GM19455 (cell line): ENCODE results near the gene ERC2.

Experiments used
- ATAC-seq: cut with Tn5 transposase; IDR thresholded peaks from one replicate; pipeline ENCODE4 v1.9.1; 2021; ENCODE audit not compliant: unreplicated experiment

ERC2 gene

DNA sequence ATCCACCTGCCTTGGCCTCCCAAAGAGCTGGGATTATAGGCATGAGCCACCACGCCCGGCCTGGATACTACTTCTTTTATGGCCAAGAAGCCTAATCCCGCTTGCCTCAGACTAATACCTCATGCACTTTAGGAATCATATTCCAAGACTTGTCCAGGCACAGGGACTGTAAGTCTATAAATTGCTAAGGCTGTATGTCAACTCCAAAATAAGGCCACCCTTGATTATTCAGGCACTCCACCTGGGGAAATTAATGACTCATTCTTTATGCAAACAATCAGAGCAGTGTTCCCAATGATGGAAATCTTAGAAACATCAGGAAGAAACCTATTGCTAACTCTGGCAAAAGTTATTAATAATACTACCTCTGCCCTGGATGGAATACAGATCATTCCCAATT is 98.4 kb downstream of the ERC2 start:
- no peak for ATAC-seq

DNA sequence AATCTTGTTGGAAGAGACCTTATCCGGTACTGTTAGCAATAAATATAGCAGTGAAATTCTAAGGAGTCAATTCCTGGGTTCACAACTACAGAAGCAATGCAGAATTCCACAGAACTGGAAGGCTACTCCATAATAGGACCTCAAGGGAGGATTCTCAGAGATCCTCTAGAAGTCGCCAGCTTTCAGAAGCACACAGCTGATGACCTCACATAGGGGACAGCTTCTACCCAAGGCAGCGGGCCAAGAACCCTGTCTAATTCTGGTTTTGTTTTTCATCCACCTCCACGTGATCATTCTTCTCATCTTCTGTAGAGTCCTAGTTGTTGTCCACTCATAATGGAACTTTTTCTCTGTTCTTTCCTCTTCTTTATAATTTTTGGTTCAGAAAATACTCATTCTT is 99.4 kb downstream of the ERC2 start:
- no peak for ATAC-seq

DNA sequence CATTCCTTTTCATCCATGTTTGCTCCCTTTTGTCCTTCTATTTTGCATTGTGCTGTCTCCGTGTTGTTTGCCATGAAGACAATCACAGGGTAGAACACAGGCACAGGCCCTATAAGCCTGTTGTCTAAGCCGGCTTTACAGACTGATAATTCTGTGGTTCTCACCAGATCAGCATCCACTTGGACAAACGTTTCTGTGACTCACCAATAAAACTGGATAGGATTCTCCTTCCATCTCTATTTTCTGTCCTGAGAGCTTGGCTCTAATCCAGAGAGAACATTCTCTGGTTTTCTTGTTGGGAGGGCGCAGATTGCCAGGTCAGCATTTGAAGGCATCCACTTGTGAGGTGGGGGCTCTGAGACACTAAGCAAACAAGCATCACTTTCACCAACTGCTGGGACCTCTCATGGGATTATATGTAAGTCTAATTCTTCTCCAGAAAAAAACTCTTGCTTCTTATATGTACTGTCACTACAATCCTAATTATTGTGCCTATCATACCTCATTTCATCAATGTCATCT is 101.6 kb downstream of the ERC2 start:
- ATAC-seq, result no peak

DNA sequence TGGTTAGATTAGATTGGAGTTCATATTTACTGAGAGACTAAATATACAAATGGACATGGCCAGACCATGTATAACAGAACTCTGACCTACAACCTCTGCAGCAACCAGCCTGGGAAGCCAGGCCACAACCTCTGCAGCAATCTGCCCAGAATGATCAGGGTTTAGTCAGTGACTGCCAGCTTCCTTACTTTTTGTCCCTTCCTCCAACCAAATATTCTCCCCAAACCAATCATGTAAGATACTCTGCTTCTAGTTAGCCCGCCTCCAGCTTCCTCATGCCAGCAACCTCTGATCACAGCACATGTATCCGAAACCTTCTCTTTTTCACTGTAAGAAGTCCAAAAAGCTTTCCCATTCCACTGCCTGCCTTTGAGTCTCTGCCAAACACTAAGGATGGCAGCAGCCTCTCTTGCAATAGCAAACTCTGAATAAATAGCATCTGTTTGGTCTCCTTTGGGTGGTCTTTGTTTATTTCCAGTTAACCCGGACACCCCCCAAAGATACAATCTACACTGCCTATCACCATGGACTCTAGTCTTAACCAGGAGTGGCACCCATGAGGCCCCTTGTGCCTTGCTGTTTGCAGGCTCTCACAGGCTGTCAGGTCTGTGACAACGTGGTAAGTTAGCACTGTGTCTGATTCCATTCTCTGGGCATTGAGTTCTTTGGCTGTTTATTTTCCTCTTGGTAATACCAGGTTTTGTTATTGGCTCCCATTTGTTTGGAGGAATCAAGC is 102.2 kb downstream of the ERC2 start:
- no peak for ATAC-seq

DNA sequence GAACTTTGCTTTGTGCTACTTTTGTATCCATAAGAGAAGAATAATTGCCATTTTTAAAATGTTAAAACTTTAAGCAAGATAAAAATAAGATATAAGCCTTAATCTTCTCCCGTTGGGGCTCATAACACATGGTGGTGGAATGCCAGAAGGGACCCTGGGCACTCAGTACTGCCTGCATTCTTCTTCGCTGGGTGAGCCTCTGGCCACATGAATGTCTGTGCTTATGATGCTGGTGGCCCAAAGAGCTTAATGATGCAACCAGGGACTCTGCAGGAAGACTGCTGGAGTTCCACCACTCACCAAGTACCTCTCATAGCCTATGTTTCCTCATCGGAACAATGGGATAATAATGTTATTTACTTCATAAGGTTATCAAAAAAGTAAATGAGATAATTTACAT is 103.6 kb downstream of the ERC2 start:
- ATAC-seq, result no peak

DNA sequence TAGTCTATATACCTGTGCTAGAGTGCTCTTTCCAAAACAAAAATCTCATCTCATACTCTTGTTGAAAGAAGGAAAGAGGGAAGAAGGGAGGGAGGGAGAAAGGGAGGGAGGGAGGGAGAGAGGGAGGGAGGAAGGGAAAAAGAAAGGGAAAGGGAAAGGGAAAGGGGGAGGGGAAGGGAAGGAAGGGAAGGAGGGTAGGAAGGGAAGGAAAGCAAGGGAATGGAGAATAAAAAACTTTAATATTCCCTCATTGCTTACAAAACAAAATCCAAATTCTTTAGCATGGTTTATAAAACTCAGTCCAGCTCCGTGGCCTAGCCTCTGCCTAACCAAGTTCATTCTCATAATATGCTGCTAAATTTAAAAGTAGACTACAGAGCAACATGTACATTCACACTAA is 104.5 kb downstream of the ERC2 start:
- ATAC-seq, result no peak

DNA sequence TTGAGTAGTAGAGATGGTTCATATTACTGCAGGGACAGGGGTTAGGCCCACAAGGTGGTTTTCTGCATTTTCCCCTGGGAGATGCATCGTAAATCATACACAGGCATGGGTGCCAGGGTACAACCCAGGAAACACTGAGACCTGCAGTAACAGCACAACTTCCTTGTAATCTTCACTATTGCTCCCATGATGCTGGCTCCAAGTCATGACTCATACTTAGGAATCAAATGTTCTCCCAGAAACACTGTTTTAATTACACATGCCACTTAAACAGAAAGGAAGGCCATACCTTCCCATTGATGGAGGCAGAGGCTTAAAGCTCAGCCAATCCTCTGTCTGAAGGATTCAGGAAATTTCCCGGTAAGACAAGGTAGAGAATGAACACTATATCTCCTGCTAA is 106.5 kb downstream of the ERC2 start:
- ATAC-seq, result no peak

DNA sequence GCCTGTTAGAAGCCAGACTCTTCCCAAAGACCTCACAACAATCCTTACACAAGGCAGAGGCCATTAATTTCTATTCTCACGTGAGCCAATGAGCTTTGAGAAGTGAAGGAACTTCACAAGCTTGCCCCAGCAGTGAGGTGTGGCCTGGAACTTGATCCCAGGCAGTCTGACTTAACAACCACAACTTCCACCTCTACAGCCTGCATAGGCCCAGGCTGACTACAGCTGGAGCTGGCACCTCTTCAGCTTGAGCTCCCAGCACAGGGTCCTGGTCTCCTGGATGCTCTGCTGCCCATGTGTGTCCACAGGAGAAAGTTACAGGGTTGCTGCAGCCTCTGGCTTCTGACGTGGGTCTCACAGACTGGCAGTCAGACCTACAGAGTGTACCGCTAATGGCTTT is 111.0 kb downstream of the ERC2 start:
- no peak for ATAC-seq

DNA sequence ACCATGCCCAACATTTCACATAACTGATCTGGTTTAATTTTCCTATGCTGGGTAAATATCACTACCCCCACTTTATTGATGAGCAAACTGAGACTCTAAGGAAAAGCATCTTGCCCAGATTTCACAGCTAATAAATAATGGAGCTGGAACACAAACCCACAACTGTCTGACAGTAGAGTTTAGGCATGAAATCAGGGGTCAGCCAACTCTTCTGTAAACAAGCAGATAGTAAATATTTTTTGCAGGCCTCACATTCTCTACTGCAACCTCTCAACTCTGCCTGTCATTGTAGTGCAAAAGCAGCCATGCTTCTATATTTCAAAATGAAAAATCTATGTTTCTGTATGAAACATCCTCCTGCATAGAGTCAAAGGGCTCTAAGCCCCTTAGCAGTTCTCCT is 111.5 kb downstream of the ERC2 start:
- ATAC-seq, result no peak

DNA sequence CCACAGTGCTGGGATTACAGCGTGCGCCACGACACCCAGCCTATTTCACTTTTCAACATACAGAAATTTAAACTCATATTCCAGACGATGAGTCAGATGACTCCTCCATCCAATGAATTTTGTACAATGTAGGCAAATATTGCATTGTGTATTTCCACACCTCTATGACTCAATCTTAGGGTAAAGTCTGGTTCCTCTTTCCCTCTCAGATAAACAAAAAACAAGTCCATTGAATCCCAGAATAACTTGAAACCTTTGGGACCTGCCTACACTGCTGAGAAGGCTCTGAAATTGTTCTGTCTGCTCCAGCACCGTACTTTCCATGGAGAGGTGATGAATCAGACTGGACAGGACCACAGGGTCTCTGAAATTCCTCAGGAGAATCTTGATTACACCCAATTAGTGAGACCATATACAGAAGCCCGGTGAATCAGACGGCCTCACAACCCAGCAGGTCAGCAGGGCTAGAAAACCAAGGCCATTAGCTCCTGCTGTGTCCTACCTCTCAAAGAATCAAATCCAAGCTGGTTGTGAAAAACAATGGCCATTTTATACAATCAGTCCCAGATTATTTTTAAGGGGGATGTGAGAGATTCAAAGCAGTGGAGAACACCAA is 112.6 kb downstream of the ERC2 start:
- ATAC-seq, result no peak

DNA sequence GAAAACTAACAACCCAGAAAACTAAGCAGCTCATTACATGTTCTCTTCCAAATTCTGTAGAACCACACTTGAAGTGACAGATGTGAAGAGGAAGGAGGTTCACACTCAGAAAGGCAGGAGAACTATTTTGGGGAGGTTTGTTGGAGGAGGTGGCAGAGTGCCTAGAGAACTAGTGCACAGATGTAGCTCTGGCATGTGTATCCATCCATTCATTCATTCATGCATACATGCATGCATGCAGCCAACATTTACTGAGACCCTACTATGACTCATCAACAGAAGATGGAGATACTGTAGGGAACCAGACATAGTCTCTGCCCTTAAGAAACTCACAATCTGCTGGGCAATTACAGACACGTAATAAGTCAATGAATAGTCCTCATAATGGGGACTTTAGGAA is 116.7 kb downstream of the ERC2 start:
- ATAC-seq, result no peak

DNA sequence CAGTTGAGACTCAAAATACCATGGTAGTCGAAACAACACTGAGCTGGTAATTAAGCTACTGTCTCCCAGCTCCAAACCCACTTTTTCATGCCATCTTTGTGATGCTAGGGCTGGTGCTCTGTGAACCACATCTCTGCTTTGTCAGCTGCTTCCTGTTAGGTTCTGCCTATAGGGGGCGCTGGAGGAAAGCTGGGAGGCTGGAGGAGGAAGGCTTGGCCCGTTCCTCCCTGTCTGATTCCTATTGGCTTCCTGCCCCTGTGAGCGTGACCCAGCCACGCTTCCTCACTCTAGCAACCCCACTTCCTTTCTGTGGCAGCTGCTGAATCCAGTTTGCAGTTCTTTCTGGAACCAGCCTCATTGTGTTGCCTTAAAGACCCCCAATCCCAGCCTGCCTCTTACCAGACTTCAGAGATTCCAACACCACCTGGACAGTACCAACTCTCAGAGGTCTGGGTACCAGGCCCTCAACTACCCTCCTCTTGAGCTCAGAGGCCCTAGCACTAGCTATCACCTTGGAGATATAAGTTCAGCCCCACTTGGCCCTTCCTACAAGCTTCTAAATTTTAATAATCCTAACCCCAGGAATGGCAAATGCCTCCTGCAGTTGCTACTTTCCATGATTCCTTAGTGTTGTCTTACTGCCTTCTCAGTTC is 120.9 kb downstream of the ERC2 start:
- ATAC-seq, result no peak

DNA sequence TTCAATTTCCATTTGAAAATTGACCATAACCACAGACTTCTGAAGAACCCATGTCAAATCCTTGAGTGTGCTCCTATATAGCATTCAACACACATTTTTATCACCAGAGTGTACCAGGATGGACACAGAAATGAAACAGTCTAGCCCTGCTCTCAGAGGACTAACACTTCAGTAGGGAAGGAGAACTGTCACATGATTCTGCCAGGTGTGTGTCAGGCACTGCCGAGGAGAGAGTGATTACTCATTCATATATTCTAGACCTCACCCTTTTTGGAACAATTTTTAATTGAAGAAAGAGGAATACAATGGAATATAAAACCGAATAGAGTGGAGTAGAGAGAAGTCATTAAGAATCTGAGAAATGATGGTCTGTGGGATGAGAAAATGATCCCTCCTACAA is 125.8 kb downstream of the ERC2 start:
- no peak for ATAC-seq

DNA sequence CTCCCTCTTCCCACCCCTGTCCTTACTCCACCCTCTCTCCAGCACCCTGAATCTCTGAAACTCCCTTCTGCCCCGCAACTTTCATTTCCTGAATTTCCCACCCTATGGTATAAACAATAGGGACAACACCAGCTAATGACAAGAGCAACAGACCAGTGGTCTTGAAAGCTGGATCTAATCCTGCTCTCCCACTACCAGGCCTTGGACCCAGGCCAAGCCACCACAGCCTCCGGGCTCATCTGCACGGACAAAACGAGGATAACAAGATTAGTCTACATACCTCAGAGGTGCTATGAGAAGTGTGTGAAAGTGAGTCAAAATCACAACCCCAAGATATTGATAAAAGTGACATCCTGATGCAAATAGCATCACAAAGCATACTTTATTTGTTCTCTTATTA is 128.6 kb downstream of the ERC2 start:
- no peak for ATAC-seq

DNA sequence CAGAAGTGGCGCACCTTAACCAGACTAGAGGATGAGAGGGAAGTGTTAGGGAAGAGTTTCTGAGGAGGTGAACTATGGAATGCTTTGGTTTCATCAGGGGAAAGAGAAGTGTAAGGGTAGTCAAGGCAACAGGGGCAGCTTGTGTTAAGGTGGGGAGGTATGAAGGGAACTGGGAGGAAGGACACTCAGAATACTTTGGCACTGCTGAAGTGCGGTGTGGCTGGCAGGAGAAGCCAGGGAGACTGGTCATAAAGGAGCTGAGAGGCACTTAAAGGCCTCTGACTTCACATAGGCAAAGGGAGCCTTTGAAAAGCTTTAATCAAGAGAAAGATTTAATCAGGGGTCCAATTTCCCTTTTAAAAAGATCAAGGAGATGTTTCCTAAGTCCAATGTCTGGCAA is 129.0 kb downstream of the ERC2 start:
- no peak for ATAC-seq

DNA sequence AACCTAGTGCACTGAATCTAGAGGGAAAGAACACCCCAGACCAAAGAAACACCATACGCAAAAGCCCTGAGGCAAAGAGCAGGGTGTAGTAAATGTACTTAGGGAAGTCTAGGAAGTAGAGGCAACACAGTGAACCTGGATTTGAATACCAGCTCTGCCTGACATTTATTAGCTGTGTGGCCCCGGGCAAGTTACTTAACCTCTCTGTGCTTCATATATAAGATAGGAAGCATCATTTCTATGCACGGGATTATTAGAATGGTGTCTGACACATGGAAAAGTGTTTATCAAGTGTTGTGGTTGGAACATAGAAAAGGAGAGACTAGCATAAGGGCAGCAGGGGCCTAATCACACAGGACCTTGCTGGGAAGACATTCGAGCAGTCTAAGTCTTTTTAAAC is 132.2 kb downstream of the ERC2 start:
- no peak for ATAC-seq

DNA sequence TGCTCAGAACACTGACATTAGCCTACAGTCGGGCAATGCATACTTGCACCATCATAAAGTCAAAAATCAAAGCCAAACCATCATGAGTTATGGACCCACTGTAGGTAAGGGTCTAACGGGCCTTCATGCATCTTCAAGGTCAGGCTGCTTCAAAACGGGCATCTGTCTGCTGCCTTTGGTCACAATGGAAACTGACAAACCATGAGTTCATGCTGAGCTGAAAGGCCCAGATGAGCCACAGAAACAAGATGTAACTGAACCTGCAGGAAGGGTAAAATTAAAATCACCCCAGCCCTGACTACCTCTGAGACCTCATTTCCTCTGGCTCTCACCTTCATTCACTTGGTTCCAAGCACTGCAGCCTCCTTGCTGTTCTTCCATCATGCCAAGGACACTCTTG is 143.8 kb downstream of the ERC2 start:
- ATAC-seq, result no peak

DNA sequence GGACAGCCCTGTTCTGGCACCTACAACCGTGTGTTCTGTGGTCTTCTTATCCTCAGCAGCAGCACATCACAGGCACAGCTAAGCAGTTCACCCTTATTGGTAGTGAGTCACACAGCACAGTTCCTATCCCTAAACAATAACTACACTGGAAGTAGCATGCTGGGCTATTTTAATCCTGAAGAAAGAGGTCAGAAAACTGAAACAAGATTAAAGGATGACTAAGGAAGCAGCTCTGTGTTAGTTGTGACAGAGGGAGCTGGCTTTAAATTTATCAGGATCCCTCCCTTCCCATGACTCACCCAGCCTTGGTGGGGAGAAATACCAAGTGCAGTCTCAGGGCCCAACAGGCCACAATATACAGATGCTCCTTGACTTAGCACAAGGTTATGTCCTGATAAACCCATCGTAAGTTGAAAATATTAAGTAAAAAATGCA is 144.3 kb downstream of the ERC2 start:
- no peak for ATAC-seq

DNA sequence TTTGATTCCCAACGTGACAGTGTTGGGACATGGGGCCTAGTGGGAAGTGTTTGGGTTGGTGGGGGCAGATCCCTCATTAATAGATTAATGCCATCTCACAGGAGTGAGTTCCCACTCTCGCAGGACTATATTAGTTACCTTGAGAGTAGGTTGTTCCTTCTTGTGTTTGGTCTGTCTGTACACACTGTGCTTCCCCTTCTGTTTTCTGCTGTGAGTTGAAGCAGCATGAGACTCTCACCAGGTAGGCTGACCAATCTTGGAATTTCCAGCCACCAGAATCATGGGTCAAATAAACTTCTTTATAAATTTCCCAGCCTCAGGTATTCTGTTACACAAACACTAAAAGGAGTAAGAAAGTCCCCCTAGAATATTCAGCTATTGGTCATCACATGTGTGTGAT is 145.4 kb downstream of the ERC2 start:
- no peak for ATAC-seq

DNA sequence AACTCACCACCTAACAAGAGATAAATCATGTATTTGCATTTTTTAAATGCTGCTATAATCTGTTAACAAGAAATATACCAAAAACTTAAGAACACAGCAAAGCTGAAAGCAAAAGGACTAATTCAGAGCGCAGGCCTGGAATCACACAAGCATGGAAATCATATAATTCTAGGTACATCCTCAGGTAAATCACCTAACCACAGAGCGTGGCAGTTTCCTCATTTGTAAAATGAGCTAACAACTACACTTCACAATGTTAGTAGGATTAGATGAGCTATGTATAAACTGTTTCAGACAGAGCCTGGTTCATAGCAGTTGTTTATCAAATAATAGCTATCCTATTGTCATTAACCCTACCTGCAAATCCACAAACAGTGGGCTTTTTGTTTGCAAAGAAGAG is 146.4 kb downstream of the ERC2 start:
- ATAC-seq, result no peak

DNA sequence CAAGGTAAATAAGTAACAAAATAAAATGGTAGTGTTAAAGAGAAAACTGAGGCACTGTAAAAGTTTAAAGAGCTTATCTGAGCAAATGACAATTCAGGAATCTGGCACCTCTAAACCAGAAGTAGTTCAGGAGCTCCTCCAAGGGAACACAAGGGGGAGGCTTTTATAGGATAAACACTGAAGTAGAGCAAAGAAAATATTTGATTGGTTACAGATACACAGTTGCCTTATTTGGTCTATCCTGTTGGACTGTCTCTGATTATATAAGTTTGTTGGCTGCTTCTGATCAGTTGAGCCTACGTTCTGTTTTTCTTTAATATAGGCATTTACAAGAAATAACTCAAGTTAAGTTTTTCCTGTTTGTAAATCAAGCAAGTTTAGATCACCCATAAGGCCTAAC is 146.9 kb downstream of the ERC2 start:
- ATAC-seq, result no peak

DNA sequence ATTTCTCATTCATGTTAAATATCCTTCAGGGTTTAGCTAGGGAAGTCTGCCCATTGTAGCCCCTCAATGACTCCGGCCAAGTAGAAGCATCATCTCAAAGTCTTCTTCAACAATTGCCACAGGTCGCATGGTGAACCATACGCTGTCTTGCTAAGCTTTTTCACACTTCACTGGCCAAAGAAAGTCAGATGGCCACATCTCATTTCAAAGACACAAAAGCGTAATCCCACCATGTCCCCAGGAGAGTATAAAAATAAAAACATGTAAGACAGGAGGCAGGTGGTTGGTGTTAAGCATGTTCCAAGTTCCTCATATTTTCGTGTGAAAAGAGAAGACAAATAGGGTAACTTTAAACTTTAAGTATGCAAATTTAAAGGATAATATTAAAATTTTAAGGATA is 147.4 kb downstream of the ERC2 start:
- ATAC-seq, result no peak
